Mesenchymal stem cell (in vitro differentiated cells and primary cell): ENCODE data around the gene ARHGEF7.
A peak's percentile ranks its signal among the peaks of the same experiment; 100 is the strongest.

Experiments used
- DNase-seq: peaks from one replicate; pipeline ENCODE4 v3.0.0-alpha.2; 2013
- H2AFZ ChIP-seq: one replicate; pipeline ENCODE4 v1.6.1; 2013; ENCODE audit warnings: low read depth, mild to moderate bottlenecking, control low read depth, inconsistent platforms, low read length, moderate library complexity
- H2AK5ac ChIP-seq: 2 replicates; pipeline ENCODE4 v1.6.1; 2013; ENCODE audit warnings: low read length, moderate library complexity, mild to moderate bottlenecking, inconsistent platforms; ENCODE audit not compliant: severe bottlenecking
- H2BK120ac ChIP-seq: one replicate; pipeline ENCODE4 v1.6.1; 2013; ENCODE audit warnings: low read depth, mild to moderate bottlenecking, inconsistent platforms, low read length, moderate library complexity
- H2BK12ac ChIP-seq, 2 experiments: one replicate each; pipeline ENCODE4 v1.6.1; 2013; ENCODE audit warnings: inconsistent platforms in 2 of 2, low read length in 2 of 2, mild to moderate bottlenecking in 2 of 2, moderate library complexity in 2 of 2, control low read depth in 1 of 2
- H2BK15ac ChIP-seq: one replicate; pipeline ENCODE4 v1.6.1; 2013; ENCODE audit warnings: mild to moderate bottlenecking, low read depth, inconsistent platforms; ENCODE audit not compliant: poor library complexity, severe bottlenecking
- H2BK5ac ChIP-seq: 2 replicates; pipeline ENCODE4 v1.6.1; 2013; ENCODE audit warnings: low read depth, mild to moderate bottlenecking, low read length, control low read depth, inconsistent platforms; ENCODE audit not compliant: poor library complexity, severe bottlenecking
- H3K14ac ChIP-seq, 2 experiments: one replicate each; pipeline ENCODE4 v1.6.1; 2013; ENCODE audit warnings: inconsistent platforms in 2 of 2, low read length in 2 of 2, control low read depth in 1 of 2, mild to moderate bottlenecking in 1 of 2, moderate library complexity in 1 of 2
- H3K18ac ChIP-seq, 2 experiments: one replicate each; pipeline ENCODE4 v1.6.1; 2013; ENCODE audit warnings: inconsistent platforms in 2 of 2, low read length in 2 of 2, control low read depth in 1 of 2, low read depth in 1 of 2, mild to moderate bottlenecking in 1 of 2
- H3K23ac ChIP-seq, 2 experiments: one replicate each; pipeline ENCODE4 v1.6.1; 2013; ENCODE audit warnings: inconsistent platforms in 2 of 2, low read length in 2 of 2, mild to moderate bottlenecking in 2 of 2, moderate library complexity in 2 of 2, control low read depth in 1 of 2
- H3K27ac ChIP-seq: 2 replicates; pipeline ENCODE4 v1.5.1; 2013; ENCODE audit warnings: mild to moderate bottlenecking, moderate library complexity, low read length, control low read depth, inconsistent platforms; ENCODE audit not compliant: poor library complexity, severe bottlenecking
- H3K27me3 ChIP-seq, 2 experiments: 2 replicates each; pipeline versions ENCODE4 v1.6.1 to v1.7.0; 2013; ENCODE audit warnings: low read length in 2 of 2, mild to moderate bottlenecking in 2 of 2, moderate library complexity in 2 of 2, control low read depth in 1 of 2, inconsistent platforms in 1 of 2; ENCODE audit not compliant: control insufficient read depth in 1 of 2, insufficient read depth in 1 of 2
- H3K36me3 ChIP-seq, 2 experiments: 2 replicates each; pipeline versions ENCODE4 v1.6.1 to v1.7.0; 2013; ENCODE audit warnings: low read length in 2 of 2, control low read depth in 1 of 2, inconsistent platforms in 1 of 2, low read depth in 1 of 2, mild to moderate bottlenecking in 1 of 2; ENCODE audit not compliant: insufficient read depth in 2 of 2, control insufficient read depth in 1 of 2
- H3K4ac ChIP-seq, 2 experiments: one replicate each; pipeline ENCODE4 v1.6.1; 2013; ENCODE audit warnings: inconsistent platforms in 2 of 2, low read length in 2 of 2, mild to moderate bottlenecking in 2 of 2, moderate library complexity in 2 of 2, control low read depth in 1 of 2, low read depth in 1 of 2
- H3K4me1 ChIP-seq: 2 replicates; pipeline ENCODE4 v1.6.1; 2013; ENCODE audit warnings: low read depth, low read length, control low read depth; ENCODE audit not compliant: control insufficient read depth, insufficient read depth
- H3K4me2 ChIP-seq: 2 replicates; pipeline ENCODE4 v1.6.1; 2013; ENCODE audit warnings: low read length, mild to moderate bottlenecking, inconsistent platforms; ENCODE audit not compliant: poor library complexity, severe bottlenecking
- H3K4me3 ChIP-seq, 2 experiments: 2 replicates each; pipeline versions ENCODE4 v1.5.1 to v1.7.0; 2013; ENCODE audit warnings: low read length in 2 of 2, mild to moderate bottlenecking in 2 of 2, control low read depth in 1 of 2, low read depth in 1 of 2; ENCODE audit not compliant: insufficient read depth in 1 of 2
- H3K79me1 ChIP-seq: replicated peaks from 2 replicates; pipeline ENCODE4 v1.6.1; 2013; ENCODE audit warnings: mild to moderate bottlenecking, control low read depth, low read length, inconsistent platforms; ENCODE audit not compliant: poor library complexity, severe bottlenecking
- H3K9ac ChIP-seq: 2 replicates; pipeline ENCODE4 v1.7.0; 2013; ENCODE audit warnings: mild to moderate bottlenecking, low read length, moderate library complexity
- H3K9me3 ChIP-seq: 2 replicates; pipeline ENCODE4 v1.7.0; 2013; ENCODE audit warnings: mild to moderate bottlenecking, low read length; ENCODE audit not compliant: control insufficient read depth
- H4K8ac ChIP-seq: one replicate; pipeline ENCODE4 v1.6.1; 2013; ENCODE audit warnings: inconsistent platforms, mild to moderate bottlenecking, low read length, moderate library complexity
- H4K91ac ChIP-seq: one replicate; pipeline ENCODE4 v1.6.1; 2013; ENCODE audit warnings: mild to moderate bottlenecking, low read length, inconsistent platforms
- WGBS: methylation state at CpG from one replicate; pipeline ENCODE4 v1.1.7; 2013; ENCODE audit warnings: mixed read lengths; 5-methylcytosine and 5-hydroxymethylcytosine counted together

The ARHGEF7 gene

GRCh38 chr13:111153977-111154332, 38.8 kb downstream of the ARHGEF7 start:
- H2AK5ac ChIP-seq, result no peak overlapping the region
- peak overlapping the region; percentile 37 to 77 for H3K4ac ChIP-seq
- peak overlapping the region in 1 of 2 experiments; percentile 57 for H3K23ac ChIP-seq
- peak overlapping the region; percentile 38 to 83 for H3K14ac ChIP-seq
- peak overlapping the region; percentile 15 for H2AFZ ChIP-seq
- peak overlapping the region; percentile 97 for H3K4me2 ChIP-seq
- peak overlapping the region; percentile 79 to 95 for H3K4me3 ChIP-seq
- H3K9me3 ChIP-seq, result no peaks in the 10 kb centered on the region
- DNase-seq, result peak; percentile 65
- peak overlapping the region in 1 of 2 experiments; percentile 61 for H2BK12ac ChIP-seq
- peak overlapping the region; percentile 64 for H4K91ac ChIP-seq
- no peaks in the 10 kb centered on the region for H3K27me3 ChIP-seq
- H3K18ac ChIP-seq, result peak overlapping the region; percentile 73 to 86
- peaks cover 0 to 10% of the 10 kb centered on the region in 2 experiments for H3K36me3 ChIP-seq
- H3K79me1 ChIP-seq, result peaks cover 3% of the 10 kb centered on the region
- H2BK5ac ChIP-seq, result peak overlapping the region; percentile 39
- peaks cover 2% of the 10 kb centered on the region for H3K4me1 ChIP-seq
- peak overlapping the region; percentile 100 for H4K8ac ChIP-seq
- H2BK120ac ChIP-seq, result no peak overlapping the region
- H3K9ac ChIP-seq, result peak overlapping the region; percentile 95
- WGBS, result 1% methylated on average over 31 of the region's 31 CpGs
- peak overlapping the region; percentile 73 for H2BK15ac ChIP-seq
- H3K27ac ChIP-seq, result peak overlapping the region; percentile 78

DNA sequence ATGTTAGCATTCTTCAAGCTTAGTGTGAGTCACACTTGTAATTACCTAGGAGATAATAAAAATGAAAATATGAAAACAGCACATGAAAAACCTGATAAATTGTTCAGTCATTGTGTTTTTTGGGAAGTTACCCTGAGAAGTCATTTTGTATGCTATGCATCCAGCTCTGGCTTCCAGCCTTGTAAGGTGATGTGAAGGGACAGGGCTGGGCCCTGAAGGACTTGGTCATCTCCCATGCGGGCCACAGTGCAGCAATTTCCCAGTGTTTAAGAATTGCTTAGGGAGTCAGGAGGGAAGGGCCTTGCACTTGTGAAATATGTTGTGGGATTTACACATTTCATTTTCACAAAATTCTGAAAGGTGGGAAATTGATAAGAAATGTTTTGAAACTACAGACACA, 41.3 kb downstream of the ARHGEF7 start:
- Histone ChIP-seq H3K9ac (peak overlapping the region; percentile 59), H2BK12ac (no peak overlapping the region), H3K4me3 (no peak overlapping the region), H3K36me3 (peaks cover 0 to 34% of the 10 kb centered on the region in 2 experiments), H3K4me2 (no peak overlapping the region), H2BK5ac (no peak overlapping the region), H3K23ac (no peak overlapping the region), H3K4me1 (peaks cover 2% of the 10 kb centered on the region), H2AK5ac (no peak overlapping the region), H3K14ac (no peak overlapping the region), H4K8ac (no peak overlapping the region), H3K79me1 (peaks cover 4% of the 10 kb centered on the region), H3K9me3 (no peaks in the 10 kb centered on the region), H3K18ac (no peak overlapping the region), H3K27me3 (no peaks in the 10 kb centered on the region), H2BK120ac (no peak overlapping the region), H2AFZ (no peak overlapping the region), H2BK15ac (no peak overlapping the region), H3K27ac (no peak overlapping the region), H4K91ac (no peak overlapping the region), H3K4ac (no peak overlapping the region)
- 100% methylated on average over 1 of the region's 1 CpG for WGBS
- DNase-seq, result no peak

GRCh38 chr13:111158136-111158805, 43.2 kb downstream of the ARHGEF7 start:
- no peak for DNase-seq
- Histone ChIP-seq H3K4me2 (no peak overlapping the region), H4K8ac (no peak overlapping the region), H3K14ac (no peak overlapping the region), H3K4me3 (no peak overlapping the region), H3K4ac (no peak overlapping the region), H2BK120ac (no peak overlapping the region), H3K27me3 (no peaks in the 10 kb centered on the region), H2BK15ac (no peak overlapping the region), H3K18ac (no peak overlapping the region), H3K23ac (no peak overlapping the region), H2AFZ (no peak overlapping the region), H2BK12ac (no peak overlapping the region), H3K4me1 (peaks cover 2% of the 10 kb centered on the region), H3K79me1 (peaks cover 4% of the 10 kb centered on the region), H3K36me3 (peaks cover 0 to 44% of the 10 kb centered on the region in 2 experiments), H2AK5ac (no peak overlapping the region), H3K9me3 (no peaks in the 10 kb centered on the region), H3K27ac (no peak overlapping the region), H3K9ac (no peak overlapping the region), H2BK5ac (no peak overlapping the region), H4K91ac (no peak overlapping the region)

DNA sequence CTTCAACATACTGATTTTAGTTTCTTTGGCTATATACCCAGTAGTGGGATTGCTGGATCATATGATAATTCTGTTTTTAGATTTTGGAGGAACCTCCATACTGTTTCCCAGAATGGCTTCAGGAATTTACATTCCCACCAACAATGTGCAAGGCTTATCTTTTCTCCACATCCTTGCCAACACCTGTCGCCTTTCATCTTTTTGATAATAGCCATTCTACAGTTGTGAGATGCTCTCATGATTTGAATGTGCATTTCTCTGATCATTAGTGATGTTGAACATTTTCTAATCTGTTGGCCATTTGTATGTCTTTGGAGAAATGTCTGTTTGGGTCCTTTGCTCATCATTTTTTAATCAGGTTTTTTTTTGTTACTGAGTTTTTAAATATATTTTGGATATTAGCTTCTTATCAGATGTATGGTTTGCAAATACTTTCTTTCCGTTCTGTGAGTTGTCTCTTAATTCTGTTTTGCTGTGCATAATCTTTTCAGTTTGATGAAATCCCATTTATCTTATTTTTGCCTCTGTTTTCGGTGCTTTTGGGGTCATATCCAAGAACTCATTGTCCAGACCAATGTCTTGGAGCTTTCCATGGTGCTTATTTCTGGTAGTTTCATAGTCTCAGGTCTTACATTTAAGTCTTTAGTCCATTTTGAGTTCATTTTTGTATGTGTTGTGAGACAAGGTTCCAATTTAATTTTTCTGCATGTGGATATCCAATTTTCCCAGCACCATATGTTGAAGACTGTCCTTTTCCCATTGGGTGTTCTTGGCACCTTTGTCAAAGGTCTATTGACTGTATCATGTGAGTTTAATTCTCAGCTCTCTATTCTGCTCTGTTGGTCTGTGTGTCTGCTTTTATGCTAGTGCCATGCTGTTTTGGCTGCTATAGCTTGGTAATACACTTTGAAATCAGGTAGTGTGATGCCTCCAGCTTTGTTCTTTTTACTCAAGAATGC, 44.5 kb downstream of the ARHGEF7 start:
- Histone ChIP-seq H3K4me3 (no peak overlapping the region), H3K18ac (no peak overlapping the region), H2BK15ac (no peak overlapping the region), H2BK5ac (no peak overlapping the region), H3K4ac (no peak overlapping the region), H2BK12ac (no peak overlapping the region), H3K27ac (no peak overlapping the region), H3K36me3 (peaks cover 5 to 53% of the 10 kb centered on the region in 2 experiments), H3K27me3 (no peaks in the 10 kb centered on the region), H3K9ac (no peak overlapping the region), H3K4me2 (no peak overlapping the region), H3K9me3 (no peaks in the 10 kb centered on the region), H3K79me1 (peaks cover 10% of the 10 kb centered on the region), H4K91ac (no peak overlapping the region), H2AK5ac (no peak overlapping the region), H4K8ac (no peak overlapping the region), H3K14ac (no peak overlapping the region), H2BK120ac (no peak overlapping the region), H2AFZ (no peak overlapping the region), H3K4me1 (peaks cover 2% of the 10 kb centered on the region), H3K23ac (no peak overlapping the region)
- no peak for DNase-seq
- WGBS, result 97% methylated on average over 3 of the region's 3 CpGs
